Thoracic aorta (tissue), 2 donors: Measurements from ENCODE around the gene ERP29. TPM values are rescaled to one million over a fixed set of nuclear protein-coding genes. Genes with fewer than 3 reads are reported as not detected.

Source experiments
- ATAC-seq: fragments of 150-250 bp; one replicate; pipeline ENCODE4 v1.8.0; 2017; ENCODE audit warnings: low read depth; ENCODE audit not compliant: insufficient number of reproducible peaks, low FRiP score
- DNase-seq: peaks from one replicate; pipeline ENCODE4 v3.0.0-alpha.2; 2020; ENCODE audit warnings: low spot score
- H3K27ac ChIP-seq, 2 donors: fragments of 200-600 bp; sonication (generic); 1 replicate in 1 of 2; 2 replicates in 1 of 2; pipeline ENCODE4 v1.5.1; 2016; ENCODE audit warnings: mild to moderate bottlenecking in 2 of 2, moderate library complexity in 2 of 2
- H3K27me3 ChIP-seq: fragments of 200-600 bp; sonication (generic); replicated peaks from 2 replicates; pipeline ENCODE4 v1.6.0; 2016; ENCODE audit warnings: mild to moderate bottlenecking; ENCODE audit not compliant: insufficient read depth
- H3K36me3 ChIP-seq: fragments of 200-600 bp; sonication (generic); one replicate; pipeline ENCODE4 v1.5.1; 2016
- H3K4me1 ChIP-seq, 2 donors: fragments of 200-600 bp; sonication (generic); 1 replicate in 1 of 2; 2 replicates in 1 of 2; pipeline versions ENCODE4 v1.5.1 to v1.6.0; 2016; ENCODE audit warnings: low read depth in 2 of 2, mild to moderate bottlenecking in 1 of 2; ENCODE audit not compliant: control insufficient read depth in 1 of 2
- H3K4me3 ChIP-seq: fragments of 200-600 bp; sonication (generic); 2 replicates; pipeline ENCODE4 v1.5.1; 2016; ENCODE audit warnings: mild to moderate bottlenecking
- H3K9me3 ChIP-seq: fragments of 200-600 bp; sonication (generic); 2 replicates; pipeline ENCODE4 v1.5.1; 2016
- total RNA-seq, 2 donors: library from RNA; depleted of rRNA; stranded (reverse); fragments of >200 nt; gene quantifications; one replicate each; pipeline versions ENCODE4 v1.1.0 to v1.2.3, GENCODE V29; 2016
- TF ChIP-seq, protein P1 (sequence below): fragments of 200-600 bp; sonication (generic); IDR thresholded peaks from one replicate; pipeline ENCODE4 v1.5.1; 2019; ENCODE audit warnings: antibody characterized with exemption

ERP29 gene
- total RNA-seq, 2 donors from 2014 or later: 33.1 to 43.6 TPM

DNA sequence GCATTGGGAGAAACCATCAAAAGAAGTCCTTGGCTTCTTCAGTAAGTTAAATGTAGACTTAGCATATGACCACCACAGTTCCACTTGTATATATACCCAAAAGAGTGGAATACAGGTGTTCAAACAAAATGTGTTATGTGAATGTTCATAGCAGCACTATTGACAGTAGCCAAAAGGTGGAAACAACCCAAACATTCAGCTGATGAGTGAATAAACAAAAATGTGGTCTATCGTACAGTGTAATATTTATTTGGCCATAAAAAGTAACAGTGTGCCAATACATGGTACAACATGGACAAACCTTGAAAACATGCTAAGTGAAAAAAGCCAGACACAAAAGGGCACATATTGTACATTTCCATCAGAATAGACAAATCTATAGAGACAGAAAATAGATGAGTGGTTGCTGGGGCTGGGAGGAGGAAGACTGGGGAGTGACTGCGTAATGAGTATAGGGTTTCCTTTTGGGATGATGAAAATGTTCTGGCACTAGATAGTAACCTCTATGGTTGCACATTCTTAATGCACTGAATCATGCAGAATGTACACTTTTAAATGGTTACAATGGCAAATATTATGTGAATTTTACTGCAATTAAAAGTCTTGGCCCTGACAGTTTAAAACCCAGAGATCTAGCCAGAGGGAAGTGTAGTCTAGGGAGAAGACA is 5.5 kb downstream of the ERP29 start:
- Histone ChIP-seq H3K4me3 (no peak overlapping the region), H3K27me3 (no peaks in the 10 kb centered on the region), H3K27ac (no peak overlapping the region), H3K9me3 (no peaks in the 10 kb centered on the region), H3K36me3 (peaks cover 11% of the 10 kb centered on the region), H3K4me1 (peaks cover 9 to 17% of the 10 kb centered on the region in 2 donors)
- TF ChIP-seq, protein P1, sequence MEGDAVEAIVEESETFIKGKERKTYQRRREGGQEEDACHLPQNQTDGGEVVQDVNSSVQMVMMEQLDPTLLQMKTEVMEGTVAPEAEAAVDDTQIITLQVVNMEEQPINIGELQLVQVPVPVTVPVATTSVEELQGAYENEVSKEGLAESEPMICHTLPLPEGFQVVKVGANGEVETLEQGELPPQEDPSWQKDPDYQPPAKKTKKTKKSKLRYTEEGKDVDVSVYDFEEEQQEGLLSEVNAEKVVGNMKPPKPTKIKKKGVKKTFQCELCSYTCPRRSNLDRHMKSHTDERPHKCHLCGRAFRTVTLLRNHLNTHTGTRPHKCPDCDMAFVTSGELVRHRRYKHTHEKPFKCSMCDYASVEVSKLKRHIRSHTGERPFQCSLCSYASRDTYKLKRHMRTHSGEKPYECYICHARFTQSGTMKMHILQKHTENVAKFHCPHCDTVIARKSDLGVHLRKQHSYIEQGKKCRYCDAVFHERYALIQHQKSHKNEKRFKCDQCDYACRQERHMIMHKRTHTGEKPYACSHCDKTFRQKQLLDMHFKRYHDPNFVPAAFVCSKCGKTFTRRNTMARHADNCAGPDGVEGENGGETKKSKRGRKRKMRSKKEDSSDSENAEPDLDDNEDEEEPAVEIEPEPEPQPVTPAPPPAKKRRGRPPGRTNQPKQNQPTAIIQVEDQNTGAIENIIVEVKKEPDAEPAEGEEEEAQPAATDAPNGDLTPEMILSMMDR: no peak
- no peak for DNase-seq
- ATAC-seq: no peak

DNA sequence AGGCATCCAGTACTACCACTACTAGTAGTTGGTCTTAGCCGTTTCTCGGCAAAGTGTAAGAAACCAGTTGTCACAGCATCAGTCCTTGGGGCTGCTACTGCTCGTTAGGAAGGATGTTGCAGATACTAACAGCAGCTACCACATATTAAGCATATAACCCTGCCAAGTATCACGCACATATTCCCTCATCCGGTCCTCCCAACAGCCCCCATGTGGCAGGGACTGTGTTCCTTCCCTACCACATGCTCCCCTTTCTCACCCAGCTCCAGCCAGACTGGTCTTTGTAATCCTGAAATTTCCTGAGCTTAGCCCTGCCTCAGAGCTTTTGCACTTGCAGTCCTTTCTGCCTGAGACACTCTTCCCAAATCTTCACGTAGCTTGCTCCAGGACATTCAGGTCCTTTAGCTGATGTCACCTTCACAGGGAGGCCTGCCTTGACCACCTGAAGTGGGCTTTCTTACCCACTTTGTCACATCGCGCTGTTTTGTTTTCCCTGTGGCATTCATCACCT is 7.8 kb downstream of the ERP29 start:
- Histone ChIP-seq H3K4me3 (no peak overlapping the region), H3K27me3 (no peaks in the 10 kb centered on the region), H3K4me1 (no peaks in the 10 kb centered on the region), H3K36me3 (peaks cover 11% of the 10 kb centered on the region), H3K9me3 (no peaks in the 10 kb centered on the region), H3K27ac (no peak overlapping the region)
- no peak for ATAC-seq
- TF ChIP-seq, protein P1: no peak
- no peak for DNase-seq

DNA sequence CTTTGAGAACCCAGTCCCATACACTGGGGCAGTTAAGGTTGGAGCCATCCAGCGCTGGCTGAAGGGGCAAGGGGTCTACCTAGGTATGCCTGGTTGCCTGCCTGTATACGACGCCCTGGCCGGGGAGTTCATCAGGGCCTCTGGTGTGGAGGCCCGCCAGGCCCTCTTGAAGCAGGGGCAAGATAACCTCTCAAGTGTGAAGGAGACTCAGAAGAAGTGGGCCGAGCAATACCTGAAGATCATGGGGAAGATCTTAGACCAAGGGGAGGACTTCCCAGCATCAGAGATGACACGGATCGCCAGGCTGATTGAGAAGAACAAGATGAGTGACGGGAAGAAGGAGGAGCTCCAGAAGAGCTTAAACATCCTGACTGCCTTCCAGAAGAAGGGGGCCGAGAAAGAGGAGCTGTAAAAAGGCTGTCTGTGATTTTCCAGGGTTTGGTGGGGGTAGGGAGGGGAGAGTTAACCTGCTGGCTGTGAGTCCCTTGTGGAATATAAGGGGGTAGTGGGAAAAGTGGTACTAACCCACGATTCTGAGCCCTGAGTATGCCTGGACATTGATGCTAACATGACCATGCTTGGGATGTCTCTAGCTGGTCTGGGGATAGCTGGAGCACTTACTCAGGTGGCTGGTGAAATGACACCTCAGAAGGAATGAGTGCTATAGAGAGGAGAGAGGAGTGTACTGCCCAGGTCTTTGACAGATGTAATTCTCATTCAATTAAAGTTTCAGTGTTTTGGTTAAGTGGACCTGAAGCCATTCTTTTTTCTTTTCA is 9.2 kb downstream of the ERP29 start:
- ATAC-seq (no peak), DNase-seq (no peak)
- Histone ChIP-seq H3K36me3 (peaks cover 11% of the 10 kb centered on the region), H3K27ac (no peak overlapping the region), H3K4me3 (no peak overlapping the region), H3K27me3 (no peaks in the 10 kb centered on the region), H3K4me1 (no peaks in the 10 kb centered on the region), H3K9me3 (no peaks in the 10 kb centered on the region)
- TF ChIP-seq, protein P1: no peak

DNA sequence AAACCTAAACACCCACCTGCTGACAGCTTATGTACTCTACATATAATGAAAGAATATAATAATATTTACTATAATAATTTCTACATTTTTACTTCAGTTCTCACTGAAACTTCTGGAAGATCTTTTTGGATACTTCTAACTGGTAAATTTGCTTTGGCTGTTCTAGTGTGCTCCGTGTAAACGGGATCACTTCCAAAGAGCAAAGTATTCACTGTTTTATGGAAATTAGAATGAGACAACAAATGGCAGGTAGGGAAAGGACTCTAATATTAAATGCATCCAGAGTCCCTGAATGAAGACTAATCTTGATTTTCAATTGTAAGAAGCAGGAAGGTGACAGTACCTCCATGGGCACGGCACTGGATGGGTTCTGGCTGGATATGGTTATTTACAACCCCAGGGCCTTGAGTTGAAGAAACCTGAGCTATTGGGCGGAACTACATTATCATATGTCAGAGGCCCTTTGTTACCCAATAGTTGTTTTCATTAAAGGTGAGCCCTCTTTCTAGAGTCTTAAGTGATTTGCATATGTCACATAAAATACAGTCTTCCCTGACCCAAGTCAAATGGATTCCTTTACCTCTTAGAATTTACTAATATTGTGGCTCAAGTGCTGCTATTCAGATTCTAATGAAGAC is 10.7 kb downstream of the ERP29 start:
- peaks cover 15% of the 10 kb centered on the region for H3K36me3 ChIP-seq
- ATAC-seq (no peak), DNase-seq (no peak)
- TF ChIP-seq, protein P1: no peak
- no peak overlapping the region for H3K4me3 ChIP-seq
- no peaks in the 10 kb centered on the region for H3K4me1 ChIP-seq
- no peak overlapping the region for H3K27ac ChIP-seq
- H3K27me3 ChIP-seq: no peaks in the 10 kb centered on the region
- no peaks in the 10 kb centered on the region for H3K9me3 ChIP-seq

DNA sequence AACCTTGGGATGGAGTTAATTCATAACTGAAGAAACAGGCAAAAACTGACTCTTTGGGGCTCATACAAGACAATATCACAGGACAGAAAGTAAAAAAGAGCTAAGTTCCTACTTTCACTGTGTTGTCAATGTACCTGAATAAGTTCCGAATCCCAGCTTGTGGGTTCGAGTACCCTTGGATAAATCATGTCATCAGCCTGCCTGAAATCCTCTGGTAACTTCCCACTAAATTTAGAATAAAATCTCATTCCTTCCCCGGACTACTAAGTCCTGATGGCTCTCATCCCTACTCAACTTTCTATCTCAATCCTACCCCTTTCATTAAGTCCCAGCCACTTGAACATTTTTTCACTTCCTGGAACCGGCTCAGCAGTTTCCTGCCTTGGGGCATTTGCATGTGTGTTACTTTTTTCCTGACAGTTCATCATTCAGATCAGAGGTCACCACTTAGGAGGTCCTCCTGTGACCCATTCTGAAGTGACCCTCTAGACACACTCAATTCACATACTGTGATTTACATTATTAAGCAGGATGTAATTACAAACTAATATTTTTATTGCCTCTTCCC is 12.7 kb downstream of the ERP29 start:
- Histone ChIP-seq H3K27ac (no peak overlapping the region), H3K36me3 (peaks cover 24% of the 10 kb centered on the region)

More for the DNA sequence above, 12.7 kb downstream of the ERP29 start:
- no peak for DNase-seq
- TF ChIP-seq, protein P1: no peak
- Histone ChIP-seq H3K9me3 (no peaks in the 10 kb centered on the region), H3K4me3 (no peak overlapping the region), H3K27me3 (no peaks in the 10 kb centered on the region), H3K4me1 (no peaks in the 10 kb centered on the region)
- ATAC-seq: no peak
